GM21737 (cell line): ENCODE measurements around the gene NBPF19.
"Not testable (repeated sequence)": the region's sequence is repeated elsewhere in the genome, so short reads cannot be mapped to it uniquely, and the experiment has no call there.

Source experiments
- ATAC-seq: cut with Tn5 transposase; IDR thresholded peaks from one replicate; pipeline ENCODE4 v1.9.1; 2021; ENCODE audit warnings: mild to moderate bottlenecking, moderate library complexity; ENCODE audit not compliant: unreplicated experiment

NBPF19 gene

DNA sequence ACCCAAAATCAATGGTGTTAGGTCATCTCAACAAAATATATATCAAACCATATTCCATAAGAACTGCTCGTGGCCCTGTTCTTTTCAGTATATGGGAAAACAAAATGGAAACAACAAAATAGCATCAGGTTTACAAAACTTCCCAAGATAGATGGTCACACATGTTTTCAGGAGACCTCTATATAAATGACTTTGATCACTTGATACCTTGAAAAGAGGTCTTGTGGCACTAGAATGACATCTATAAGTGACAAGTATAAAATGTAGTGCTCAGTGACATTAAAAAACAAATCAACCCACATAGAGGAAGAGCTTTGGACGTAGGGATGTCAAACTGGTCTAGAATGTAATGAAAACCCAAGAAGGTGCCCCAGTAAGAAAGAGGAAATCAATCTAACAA is at the start of gene NBPF19:
NBPF19 (plus strand) TSS at position 301 of the 400 bp plus-strand sequence. CDS start 888 bp downstream, outside the sequence.
- ATAC-seq: not testable (repeated sequence)

GRCh38 chr1:149428317-149428716 is 46.5 kb upstream of the NBPF19 start:
- ATAC-seq: not testable (repeated sequence)

- ATAC-seq: not testable (repeated sequence)
These were observed 29.4 kb upstream of the NBPF19 start for GRCh38 chr1:149445451-149445850.

- ATAC-seq: not testable (repeated sequence)
These were observed 22.6 kb upstream of the NBPF19 start for GRCh38 chr1:149452196-149452595.

GRCh38 chr1:149452652-149453051 is 22.2 kb upstream of the NBPF19 start:
- ATAC-seq: not testable (repeated sequence)

- not testable (repeated sequence) for ATAC-seq
These were observed 83.5 kb downstream of the NBPF19 start for GRCh38 chr1:149558350-149558825.

DNA sequence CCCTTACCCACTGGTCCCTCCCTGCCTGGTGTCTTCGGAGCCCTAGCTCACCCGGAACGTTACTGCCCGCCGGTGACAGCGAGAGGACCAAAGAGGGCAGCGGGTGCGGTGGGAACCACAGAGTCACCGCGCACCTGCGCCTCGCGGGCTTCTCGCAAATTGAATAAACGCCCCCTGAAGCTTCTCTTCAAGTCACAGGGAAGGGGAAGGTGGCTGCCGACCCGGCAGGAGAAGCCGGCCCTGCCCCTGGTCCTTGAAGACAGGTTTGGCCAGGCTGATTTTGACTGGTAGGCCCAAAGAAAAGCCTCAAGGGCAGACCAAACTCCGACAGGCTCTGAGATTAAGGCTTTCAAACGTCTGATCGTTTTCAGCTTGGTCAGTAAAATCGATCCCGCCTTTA is 87.0 kb downstream of the NBPF19 start:
- not testable (repeated sequence) for ATAC-seq

DNA sequence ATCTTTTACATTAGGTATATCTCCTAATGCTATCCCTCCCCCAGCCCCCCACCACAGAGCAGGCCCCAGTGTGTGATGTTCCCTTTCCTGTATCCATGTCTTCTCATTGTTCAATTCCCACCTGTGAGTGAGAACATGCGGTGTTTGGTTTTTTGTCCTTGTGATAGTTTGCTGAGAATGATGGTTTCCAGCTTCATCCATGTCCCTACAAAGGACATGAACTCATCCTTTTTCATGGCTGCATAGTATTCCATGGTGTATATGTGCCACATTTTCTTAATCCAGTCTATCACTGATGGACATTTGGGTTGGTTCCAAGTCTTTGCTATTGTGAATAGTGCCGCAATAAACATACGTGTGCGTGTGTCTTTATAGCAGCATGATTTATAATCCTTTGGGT is 90.6 kb downstream of the NBPF19 start:
- ATAC-seq: not testable (repeated sequence)

- ATAC-seq: not testable (repeated sequence)
These were observed 97.9 kb downstream of the NBPF19 start for GRCh38 chr1:149572763-149573162.

DNA sequence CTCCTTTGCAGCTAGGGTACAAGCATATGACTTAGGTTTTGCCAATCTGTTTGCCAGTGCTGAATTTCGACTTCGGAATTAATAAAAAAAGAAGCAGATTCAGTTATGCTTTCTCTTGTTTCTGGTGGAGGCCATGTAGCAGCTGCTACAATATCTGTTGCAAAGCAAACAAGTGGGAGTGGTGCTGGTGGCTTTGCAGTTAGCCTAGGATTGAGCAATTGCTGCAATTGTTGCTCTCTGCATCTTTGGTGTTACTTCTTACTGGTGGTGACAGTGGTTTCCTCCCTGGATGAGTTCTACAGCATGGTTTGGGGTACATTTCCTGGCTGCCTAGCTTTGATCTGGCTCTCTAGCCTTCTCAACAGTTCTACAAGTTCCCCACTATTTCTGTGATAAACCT is 110.7 kb downstream of the NBPF19 start:
- ATAC-seq: not testable (repeated sequence)
